AG04450 (cell line): Measurements from ENCODE around the gene NR2F1. TPM values are rescaled to one million over a fixed set of nuclear protein-coding genes. Genes with fewer than 3 reads are reported as not detected.

Source experiments
- CTCF ChIA-PET: fragments of 300-600, 350-600 bp; formaldehyde crosslinking; extraction: SDS; loops from one replicate; lab custom pipeline; 2022; ENCODE audit warnings: antibody characterized with exemption, inconsistent platforms; lab: Charles Lee
- POLR2A ChIA-PET: fragments of 350-600 bp; formaldehyde crosslinking; extraction: SDS; loops from one replicate; lab custom pipeline; 2021; ENCODE audit warnings: antibody characterized with exemption, inconsistent platforms; lab: Yijun Ruan, JAX
- DNase-seq: peaks from one replicate; pipeline ENCODE4 v3.0.0-alpha.2; 2011; ENCODE audit warnings: low read depth, low spot score
- H3K27ac ChIP-seq: one replicate; pipeline ENCODE4 v1.5.1; 2012; ENCODE audit warnings: low read depth, low read length, control low read depth
- H3K27me3 ChIP-seq: one replicate; pipeline ENCODE4 v1.6.0; 2012; ENCODE audit warnings: low read length; ENCODE audit not compliant: control insufficient read depth, insufficient read depth
- H3K4me3 ChIP-seq: 2 replicates; pipeline ENCODE4 v1.5.1; 2011; ENCODE audit warnings: mild to moderate bottlenecking, low read depth, low read length, control low read depth
- H3K9me3 ChIP-seq: 2 replicates; pipeline ENCODE4 v1.5.1; 2012; ENCODE audit warnings: low read length; ENCODE audit not compliant: control insufficient read depth, insufficient read depth
- CTCF ChIP-seq: IDR thresholded peaks from 2 replicates; pipeline ENCODE4 v1.5.1; 2011; ENCODE audit warnings: low read depth, low read length, control low read depth, inconsistent platforms
- polyA plus RNA-seq: library from polyadenylated mRNA; depleted of rRNA; stranded (reverse); fragments of >200 nt; gene quantifications from 2 replicates; pipeline ENCODE4 v1.2.3, GENCODE V29; 2011

NR2F1 gene
- polyA plus RNA-seq, 1 experiment: 47.9 TPM

- DNase-seq: no peak
- peak overlapping the region; percentile 92 for H3K4me3 ChIP-seq
- no peaks in the 10 kb centered on the region; the same call in 1 of the 2 replicates for H3K9me3 ChIP-seq
- ChIA-PET CTCF (interaction anchor here (0.6 to 1.2 kb wide), 4 partner anchors 218 to 328 kb away, joined by 3 to 14 read pairs (median 4); no protein-coding TSS in a partner anchor), POLR2A (interaction anchor here (0.6 to 1.6 kb wide), 8 partner anchors 9 to 693 kb away, joined by 3 to 7 read pairs (median 4); no protein-coding TSS in a partner anchor)
- H3K27me3 ChIP-seq: no peaks in the 10 kb centered on the region
- TF ChIP-seq CTCF: no peak
- H3K27ac ChIP-seq: peak overlapping the region; percentile 81
Measured at GRCh38 chr5:93583439-93583767, 381 bp downstream of the NR2F1 start.

DNA sequence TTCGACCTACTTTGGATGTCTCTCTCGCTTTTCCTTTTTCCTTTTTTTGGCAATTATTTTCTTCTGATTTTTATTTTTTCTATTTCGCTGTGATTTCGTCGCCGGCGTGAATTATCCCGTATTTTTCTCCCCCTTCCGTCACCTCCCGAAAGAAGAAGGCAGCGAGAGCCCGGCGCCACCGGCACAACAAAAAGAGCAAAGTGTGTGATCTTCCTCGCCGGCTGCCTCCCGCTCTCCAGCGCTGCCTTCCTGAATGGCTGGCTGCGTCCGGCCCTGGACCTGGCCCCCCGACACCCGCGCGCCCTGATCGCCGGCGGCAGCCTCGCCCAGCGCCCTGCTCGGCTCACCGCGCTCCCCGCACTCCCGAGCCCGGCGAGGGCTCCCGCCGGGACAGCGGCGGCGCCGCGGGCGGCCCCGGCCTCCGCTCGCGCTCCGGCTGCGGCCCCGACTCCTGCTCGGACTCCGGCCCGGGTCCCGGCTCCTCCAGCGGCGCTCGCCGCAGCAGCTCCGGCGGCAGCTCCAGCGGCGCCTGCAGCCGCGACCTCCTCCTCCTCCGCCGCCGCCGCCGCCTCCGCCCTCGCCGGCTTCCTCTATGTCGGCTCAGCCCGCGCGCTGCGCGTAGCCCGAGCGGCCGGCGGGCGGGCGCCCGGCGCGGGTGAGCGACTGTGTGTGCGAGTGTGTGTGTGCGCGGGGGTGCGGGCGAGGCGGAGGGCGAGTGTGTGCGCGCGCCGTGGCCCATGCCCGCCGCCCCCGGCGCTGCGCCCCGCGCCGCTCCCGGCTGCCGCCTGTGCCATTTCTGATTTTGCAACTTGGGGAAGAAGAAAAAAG is 960 bp downstream of the NR2F1 start:
- ChIA-PET CTCF (interaction anchor here (1.2 to 1.5 kb wide), 1 partner anchor 217 kb away, joined by 4 to 14 read pairs; no protein-coding TSS in a partner anchor), POLR2A (interaction anchor here (0.6 to 1.6 kb wide), 4 partner anchors 8 to 526 kb away, joined by 3 to 7 read pairs (median 4); no protein-coding TSS in a partner anchor)
- peak overlapping the region; percentile 81 for H3K27ac ChIP-seq
- TF ChIP-seq CTCF: no peak
- no peaks in the 10 kb centered on the region; the same call in 1 of the 2 replicates for H3K9me3 ChIP-seq
- peak overlapping the region; percentile 92 for H3K4me3 ChIP-seq
- DNase-seq: no peak
- H3K27me3 ChIP-seq: no peaks in the 10 kb centered on the region

- H3K27me3 ChIP-seq: no peaks in the 10 kb centered on the region
- no peak for DNase-seq
- peak overlapping the region; percentile 92 for H3K4me3 ChIP-seq
- TF ChIP-seq CTCF: no peak
- ChIA-PET CTCF (interaction anchor here (1.5 to 2.1 kb wide), 2 partner anchors 23 to 217 kb away, joined by 4 to 13 read pairs; no protein-coding TSS in a partner anchor), POLR2A (interaction anchor here (0.6 kb wide), 1 partner anchor 356 kb away, joined by 3 read pairs; no protein-coding TSS in a partner anchor)
- no peak overlapping the region for H3K27ac ChIP-seq
- no peaks in the 10 kb centered on the region; the same call in 1 of the 2 replicates for H3K9me3 ChIP-seq
Measured at GRCh38 chr5:93584596-93585040, 1.6 kb downstream of the NR2F1 start.

- Histone ChIP-seq H3K4me3 (peak overlapping the region; percentile 92), H3K9me3 (no peaks in the 10 kb centered on the region; the same call in 1 of the 2 replicates), H3K27me3 (no peaks in the 10 kb centered on the region), H3K27ac (peak overlapping the region; percentile 75)
- TF ChIP-seq CTCF: no peak
- ChIA-PET CTCF (interaction anchor here (0.5 to 2.1 kb wide), 3 partner anchors 22 to 1364 kb away, joined by 3 to 13 read pairs (median 4); no protein-coding TSS in a partner anchor), POLR2A (no interaction called here)
- no peak for DNase-seq
Measured at GRCh38 chr5:93585041-93585766, 2.2 kb downstream of the NR2F1 start.
